ENCODE data around the gene EEF1B2. TPM values are rescaled to one million over a fixed set of nuclear protein-coding genes. Genes with fewer than 3 reads are reported as not detected.

EEF1B2 gene
- total RNA-seq, 1 experiment from 2014 or later, result 939 TPM

DNA sequence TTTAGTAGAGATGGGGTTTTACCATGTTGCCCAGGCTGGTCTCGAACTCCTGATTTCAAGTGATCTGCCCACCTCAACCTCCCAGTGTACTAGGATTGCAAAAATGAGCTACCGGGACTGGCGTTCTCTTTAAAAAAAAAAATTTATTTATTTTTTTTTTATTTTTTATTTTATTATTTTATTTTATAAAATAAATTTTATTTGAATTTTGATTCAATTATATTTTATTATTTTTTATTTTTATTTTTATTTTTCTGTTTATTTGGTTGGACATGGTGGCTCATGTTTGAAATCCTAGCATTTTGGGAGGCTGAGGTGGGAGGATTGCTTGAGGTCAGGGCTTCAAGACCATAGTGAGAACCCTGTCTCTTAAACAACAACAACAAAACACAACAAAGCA, 32.5 kb downstream of the EEF1B2 start:
- intact Hi-C loops (cut with micrococcal nuclease; ENCODE audit: unreplicated experiment), result no loop called here
- TF ChIP-seq, protein P1, sequence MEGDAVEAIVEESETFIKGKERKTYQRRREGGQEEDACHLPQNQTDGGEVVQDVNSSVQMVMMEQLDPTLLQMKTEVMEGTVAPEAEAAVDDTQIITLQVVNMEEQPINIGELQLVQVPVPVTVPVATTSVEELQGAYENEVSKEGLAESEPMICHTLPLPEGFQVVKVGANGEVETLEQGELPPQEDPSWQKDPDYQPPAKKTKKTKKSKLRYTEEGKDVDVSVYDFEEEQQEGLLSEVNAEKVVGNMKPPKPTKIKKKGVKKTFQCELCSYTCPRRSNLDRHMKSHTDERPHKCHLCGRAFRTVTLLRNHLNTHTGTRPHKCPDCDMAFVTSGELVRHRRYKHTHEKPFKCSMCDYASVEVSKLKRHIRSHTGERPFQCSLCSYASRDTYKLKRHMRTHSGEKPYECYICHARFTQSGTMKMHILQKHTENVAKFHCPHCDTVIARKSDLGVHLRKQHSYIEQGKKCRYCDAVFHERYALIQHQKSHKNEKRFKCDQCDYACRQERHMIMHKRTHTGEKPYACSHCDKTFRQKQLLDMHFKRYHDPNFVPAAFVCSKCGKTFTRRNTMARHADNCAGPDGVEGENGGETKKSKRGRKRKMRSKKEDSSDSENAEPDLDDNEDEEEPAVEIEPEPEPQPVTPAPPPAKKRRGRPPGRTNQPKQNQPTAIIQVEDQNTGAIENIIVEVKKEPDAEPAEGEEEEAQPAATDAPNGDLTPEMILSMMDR (IDR thresholded peaks at IDR 0.05; ENCODE audit: insufficient read depth in 1 of 2, low read depth in 1 of 2, low read length in 1 of 2, severe bottlenecking in 1 of 2, unreplicated experiment in 1 of 2), result no peak
- no TSS peak for BruUV-seq (replicated peaks)
- Histone ChIP-seq H3K4me1 (no peaks in the 10 kb centered on the region), H3K36me3 (ENCODE audit: control insufficient read depth, insufficient read depth, low read length) (no peaks in the 10 kb centered on the region), H3K27me3 (replicated peaks; ENCODE audit: control insufficient read depth, insufficient read depth, low read length) (no peaks in the 10 kb centered on the region), H3K9me3 (no peaks in the 10 kb centered on the region), H3K4me3 (ENCODE audit: low read depth, low read length) (no peak overlapping the region)
- H3K9me3 Mint-ChIP-seq (ENCODE audit: unreplicated experiment), result no peaks in the 10 kb centered on the region
- CTCF ChIA-PET, result no interaction called here
- H3K27ac Mint-ChIP-seq (ENCODE audit: unreplicated experiment), result no peak overlapping the region
- no peak overlapping the region for H3K4me3 Mint-ChIP-seq (ENCODE audit: unreplicated experiment)
- DNase-seq, result no peak
- peaks cover 11% of the 10 kb centered on the region for H3K27me3 Mint-ChIP-seq (ENCODE audit: insufficient read depth, unreplicated experiment)
- no peaks in the 10 kb centered on the region for H3K36me3 Mint-ChIP-seq (ENCODE audit: insufficient read depth, unreplicated experiment)
- no peaks in the 10 kb centered on the region for H3K4me1 Mint-ChIP-seq (ENCODE audit: low read depth, unreplicated experiment)
- POLR2A ChIA-PET, result no interaction called here

GRCh38 chr2:206193671-206194357, 34.1 kb downstream of the EEF1B2 start:
- H3K4me1 Mint-ChIP-seq (ENCODE audit: low read depth, unreplicated experiment), result no peaks in the 10 kb centered on the region
- intact Hi-C loops (cut with micrococcal nuclease; ENCODE audit: unreplicated experiment), result no loop called here
- H3K9me3 Mint-ChIP-seq (ENCODE audit: unreplicated experiment), result no peaks in the 10 kb centered on the region
- H3K27me3 ChIP-seq (replicated peaks; ENCODE audit: control insufficient read depth, insufficient read depth, low read length), result no peaks in the 10 kb centered on the region
- CTCF ChIA-PET, result no interaction called here
- H3K36me3 ChIP-seq (ENCODE audit: control insufficient read depth, insufficient read depth, low read length), result no peaks in the 10 kb centered on the region
- TF ChIP-seq, protein P1 (IDR thresholded peaks at IDR 0.05; ENCODE audit: insufficient read depth in 1 of 2, low read depth in 1 of 2, low read length in 1 of 2, severe bottlenecking in 1 of 2, unreplicated experiment in 1 of 2), result no peak
- no peak overlapping the region for H3K27ac Mint-ChIP-seq (ENCODE audit: unreplicated experiment)
- DNase-seq, result no peak
- H3K4me3 Mint-ChIP-seq (ENCODE audit: unreplicated experiment), result no peak overlapping the region
- POLR2A ChIA-PET, result no interaction called here
- H3K9me3 ChIP-seq, result no peaks in the 10 kb centered on the region
- no peak overlapping the region for H3K4me3 ChIP-seq (ENCODE audit: low read depth, low read length)
- peaks cover 11% of the 10 kb centered on the region for H3K27me3 Mint-ChIP-seq (ENCODE audit: insufficient read depth, unreplicated experiment)
- H3K4me1 ChIP-seq, result no peaks in the 10 kb centered on the region
- BruUV-seq (replicated peaks), result no TSS peak
- H3K36me3 Mint-ChIP-seq (ENCODE audit: insufficient read depth, unreplicated experiment), result no peaks in the 10 kb centered on the region

DNA sequence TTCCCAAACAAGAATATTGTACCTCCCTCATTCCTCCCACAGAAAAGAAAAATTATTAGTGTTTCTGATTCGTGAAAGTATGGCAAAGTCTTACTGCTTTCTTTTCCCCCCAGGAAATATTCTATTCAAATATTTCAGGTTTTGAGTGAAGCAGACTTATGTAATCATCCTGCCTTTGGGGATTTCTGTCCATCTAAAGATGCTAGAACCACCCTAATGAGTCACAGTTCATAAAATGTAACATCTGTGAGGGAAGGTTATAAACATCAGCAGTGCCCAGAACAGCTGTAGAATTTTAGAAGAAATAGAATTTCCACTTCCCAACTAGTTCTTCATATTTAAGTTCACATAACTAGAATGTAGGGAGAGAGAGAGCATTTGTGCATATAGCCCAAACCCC, 39.0 kb downstream of the EEF1B2 start:
- H3K27me3 ChIP-seq (replicated peaks; ENCODE audit: control insufficient read depth, insufficient read depth, low read length), result no peaks in the 10 kb centered on the region
- H3K9me3 Mint-ChIP-seq (ENCODE audit: unreplicated experiment), result no peaks in the 10 kb centered on the region
- H3K4me3 Mint-ChIP-seq (ENCODE audit: unreplicated experiment), result no peak overlapping the region
- TF ChIP-seq, protein P1 (IDR thresholded peaks at IDR 0.05; ENCODE audit: insufficient read depth in 1 of 2, low read depth in 1 of 2, low read length in 1 of 2, severe bottlenecking in 1 of 2, unreplicated experiment in 1 of 2), result no peak
- ChIA-PET POLR2A (no interaction called here), CTCF (interaction anchor here (0.5 kb wide), 1 partner anchor 13 kb away, joined by 3 read pairs; no protein-coding TSS in a partner anchor)
- H3K4me1 ChIP-seq, result no peaks in the 10 kb centered on the region
- H3K9me3 ChIP-seq, result no peaks in the 10 kb centered on the region
- DNase-seq, result no peak
- H3K4me1 Mint-ChIP-seq (ENCODE audit: low read depth, unreplicated experiment), result no peaks in the 10 kb centered on the region
- no peak overlapping the region for H3K4me3 ChIP-seq (ENCODE audit: low read depth, low read length)
- H3K27me3 Mint-ChIP-seq (ENCODE audit: insufficient read depth, unreplicated experiment), result peaks cover 4% of the 10 kb centered on the region
- no peaks in the 10 kb centered on the region for H3K36me3 Mint-ChIP-seq (ENCODE audit: insufficient read depth, unreplicated experiment)
- no peaks in the 10 kb centered on the region for H3K36me3 ChIP-seq (ENCODE audit: control insufficient read depth, insufficient read depth, low read length)
- H3K27ac Mint-ChIP-seq (ENCODE audit: unreplicated experiment), result no peak overlapping the region
- intact Hi-C loops (cut with micrococcal nuclease; ENCODE audit: unreplicated experiment), result no loop called here
- BruUV-seq (replicated peaks), result no TSS peak

All from Caco-2 (cell line).